Erythroblast (primary cell): Measurements from ENCODE around the gene CCNL1.

Source experiments
- GATA1 ChIP-seq: IDR thresholded peaks from 2 replicates; pipeline ENCODE4 v1.6.1; 2011; ENCODE audit warnings: low read depth, mild to moderate bottlenecking, control low read depth, low read length, moderate library complexity
- POLR2A ChIP-seq: IDR thresholded peaks from 2 replicates; pipeline ENCODE4 v1.6.1; 2011; ENCODE audit warnings: mild to moderate bottlenecking, low read length

- TF ChIP-seq POLR2A (no peak), GATA1 (no peak)
These were observed 39.7 kb downstream of the CCNL1 start for GRCh38 chr3:157120071-157120892.
